Fibroblast of pulmonary artery (primary cell): ENCODE data around the gene BSDC1.
A peak's percentile ranks its signal among the peaks of the same experiment; 100 is the strongest.
"Not testable (repeated sequence)": the region's sequence is repeated elsewhere in the genome, so short reads cannot be mapped to it uniquely, and the experiment has no call there.

Experiments used
- DNase-seq: peaks from one replicate; pipeline ENCODE4 v3.0.0-alpha.2; 2010; ENCODE audit warnings: low read depth
- H3K4me3 ChIP-seq: replicated peaks from 2 replicates; pipeline ENCODE4 v1.5.1; 2011; ENCODE audit warnings: low read depth, mild to moderate bottlenecking, control low read depth, low read length, moderate library complexity
- CTCF ChIP-seq: IDR thresholded peaks from 2 replicates; pipeline ENCODE4 v1.5.1; 2011; ENCODE audit warnings: mild to moderate bottlenecking, control low read depth, low read length, inconsistent platforms; ENCODE audit errors: missing control alignments

BSDC1 gene

GRCh38 chr1:32357614-32358013, 36.6 kb downstream of the BSDC1 start:
- H3K4me3 ChIP-seq = no peak overlapping the region
- TF ChIP-seq CTCF = no peak
- no peak for DNase-seq

DNA sequence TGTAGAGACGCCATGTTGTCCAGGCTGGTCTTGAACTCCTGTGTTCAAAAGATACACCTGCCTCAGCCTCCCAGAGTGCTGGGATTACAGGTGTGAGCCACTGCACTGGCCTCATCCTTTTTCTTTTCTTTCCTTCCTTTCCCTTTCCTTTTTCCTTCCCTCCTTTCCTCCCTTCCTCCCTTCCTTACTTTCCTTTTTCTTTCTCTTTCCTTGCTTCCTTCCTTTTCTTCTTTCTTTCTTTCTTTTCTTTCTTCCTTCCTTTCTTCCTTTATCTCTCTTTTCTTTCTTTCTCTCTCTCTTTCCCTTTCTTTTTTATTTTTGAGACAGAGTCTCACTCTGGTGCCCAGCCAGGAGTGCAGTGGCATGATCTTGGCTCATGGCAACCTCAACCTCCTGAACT, 37.8 kb downstream of the BSDC1 start:
- DNase-seq = no peak
- H3K4me3 ChIP-seq = no peak overlapping the region
- TF ChIP-seq CTCF = no peak

DNA sequence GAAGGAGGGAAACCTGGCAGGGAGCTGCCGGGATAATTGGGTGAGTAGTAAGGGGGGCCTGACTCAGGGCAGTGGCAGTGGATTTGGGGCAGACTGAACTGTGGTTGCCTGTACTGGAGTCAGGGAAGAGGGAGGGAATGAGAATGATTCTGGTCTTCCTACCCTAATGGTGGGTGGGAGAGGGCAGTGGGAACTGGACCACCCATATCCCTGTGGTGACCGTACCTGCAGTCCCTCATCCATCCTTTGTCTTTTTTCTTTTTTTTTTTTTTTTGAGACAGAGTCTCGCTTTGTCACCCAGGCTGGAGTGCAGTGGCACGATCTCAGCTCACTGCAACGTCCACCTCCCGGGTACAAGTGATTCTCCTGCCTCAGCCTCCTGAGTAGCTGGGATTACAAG, 38.5 kb downstream of the BSDC1 start:
- DNase-seq, H3K4me3 ChIP-seq: not testable (repeated sequence)

DNA sequence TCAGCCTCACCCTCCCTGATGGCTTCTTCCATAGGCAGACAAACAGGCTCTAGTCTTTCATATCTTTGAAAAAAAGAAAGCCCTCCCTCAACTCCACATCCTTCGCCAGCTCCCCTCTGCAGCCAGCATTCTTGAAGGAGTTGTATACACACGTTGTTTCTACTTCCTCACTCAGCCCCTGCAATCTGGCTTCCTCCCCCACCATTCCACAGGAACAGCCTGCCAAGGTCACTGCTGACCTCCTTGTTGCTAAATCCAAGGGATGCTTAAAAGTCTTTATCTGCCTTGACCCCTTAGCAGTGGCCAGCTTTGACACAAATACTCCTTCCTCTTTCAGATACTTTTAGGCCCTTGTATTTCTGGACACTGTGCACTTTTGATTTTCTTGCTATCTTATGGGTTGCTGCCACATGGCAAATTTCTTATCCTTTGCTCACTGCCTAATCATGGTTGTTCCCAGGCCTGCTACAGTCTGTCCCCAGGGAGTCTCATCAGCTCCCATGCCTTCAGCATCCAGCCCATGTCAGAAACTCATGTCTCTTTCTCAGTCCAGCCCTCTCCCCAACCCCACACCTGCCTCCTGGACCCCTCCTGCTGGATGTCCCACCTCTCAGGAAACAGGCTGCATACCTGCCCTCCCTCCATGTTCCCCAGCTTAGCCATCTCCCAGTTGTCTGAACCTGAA, 40.2 kb downstream of the BSDC1 start:
- no peak overlapping the region for H3K4me3 ChIP-seq
- TF ChIP-seq CTCF = no peak
- peak; percentile 95 for DNase-seq

GRCh38 chr1:32353431-32353830, 40.8 kb downstream of the BSDC1 start:
- TF ChIP-seq CTCF = no peak
- H3K4me3 ChIP-seq = peak overlapping the region; percentile 10
- DNase-seq = no peak

GRCh38 chr1:32352831-32353383, 41.3 kb downstream of the BSDC1 start:
- peak overlapping the region; percentile 64 for H3K4me3 ChIP-seq
- TF ChIP-seq CTCF = no peak
- peak; percentile 41 for DNase-seq

GRCh38 chr1:32352239-32352745, 41.9 kb downstream of the BSDC1 start:
- TF ChIP-seq CTCF = no peak
- no peak for DNase-seq
- peak overlapping the region; percentile 64 for H3K4me3 ChIP-seq
